ENCODE results near the gene FGFR2.

FGFR2 gene

DNA sequence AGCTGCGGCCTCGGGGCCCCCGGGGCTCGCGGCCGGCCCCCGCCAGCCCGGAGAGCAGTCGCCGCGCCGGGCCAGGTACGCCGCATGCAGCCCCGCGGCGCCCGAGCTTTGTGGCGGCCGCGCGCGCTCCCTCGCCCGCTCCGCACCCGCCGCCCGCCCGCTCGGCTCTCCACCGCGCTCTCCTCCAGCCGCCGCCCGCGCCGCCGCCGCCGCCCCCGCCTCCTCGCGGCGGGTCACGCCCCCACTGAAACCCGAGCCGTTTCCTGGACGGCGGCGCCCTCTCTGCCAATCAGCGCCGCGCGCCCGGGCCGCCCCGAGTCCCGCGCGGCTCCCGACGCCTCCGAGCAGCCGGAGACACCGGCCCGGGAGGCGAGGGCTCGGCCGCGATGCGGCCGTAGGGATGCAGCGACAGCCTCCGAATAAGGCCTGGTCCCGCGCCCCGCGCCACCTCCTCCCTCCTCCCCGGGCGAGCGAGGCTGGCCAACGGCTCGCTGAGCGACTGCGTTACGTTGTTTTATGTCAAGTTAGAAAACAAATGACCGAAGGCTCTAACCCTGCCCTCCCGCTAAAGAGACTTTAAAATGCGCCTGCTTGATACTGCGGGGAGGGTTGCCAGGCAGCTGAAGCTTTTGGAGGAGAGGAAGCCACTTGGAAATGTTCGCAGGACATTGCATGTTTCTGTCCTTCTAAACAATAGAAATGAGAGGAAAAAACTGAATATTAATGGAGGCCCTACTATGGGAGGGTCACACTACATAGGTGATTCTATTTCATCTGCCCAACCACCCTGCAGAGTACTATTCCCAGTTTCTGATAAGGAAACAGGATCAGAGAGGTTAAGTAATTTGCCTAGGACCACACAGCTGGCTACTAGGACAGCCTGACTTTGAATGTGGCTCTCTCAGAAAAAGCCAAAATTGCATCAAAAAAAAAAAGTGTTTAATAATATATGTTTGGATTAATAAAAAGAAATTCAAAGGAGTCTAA is at the start of gene FGFR2:
FGFR2 (minus strand) TSS at position 182 of the 987 bp plus-strand sequence. CDS start 4,627 bp downstream, outside the sequence.
- DNase-seq = peak; percentile 16 to 89

DNA sequence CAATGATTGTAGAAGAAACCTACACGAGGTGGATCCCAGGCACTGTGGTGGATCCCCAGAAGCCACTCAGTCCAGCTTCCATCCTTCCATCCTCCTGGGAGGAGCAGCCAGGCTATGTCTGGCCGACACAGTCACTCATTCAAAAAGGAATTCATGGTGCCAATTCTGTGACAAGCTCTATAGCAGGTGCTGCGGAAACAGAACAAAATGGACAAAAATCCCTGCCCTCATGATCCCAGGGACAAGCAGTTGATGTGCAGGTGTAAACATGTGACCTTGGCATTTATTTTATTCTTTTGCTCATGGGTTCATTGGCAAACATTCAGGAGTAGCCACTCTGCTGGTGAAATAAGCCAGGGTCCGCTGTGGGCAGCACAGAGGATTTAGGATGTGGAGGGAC is 49.2 kb upstream of the FGFR2 start:
- no peak for DNase-seq

DNA sequence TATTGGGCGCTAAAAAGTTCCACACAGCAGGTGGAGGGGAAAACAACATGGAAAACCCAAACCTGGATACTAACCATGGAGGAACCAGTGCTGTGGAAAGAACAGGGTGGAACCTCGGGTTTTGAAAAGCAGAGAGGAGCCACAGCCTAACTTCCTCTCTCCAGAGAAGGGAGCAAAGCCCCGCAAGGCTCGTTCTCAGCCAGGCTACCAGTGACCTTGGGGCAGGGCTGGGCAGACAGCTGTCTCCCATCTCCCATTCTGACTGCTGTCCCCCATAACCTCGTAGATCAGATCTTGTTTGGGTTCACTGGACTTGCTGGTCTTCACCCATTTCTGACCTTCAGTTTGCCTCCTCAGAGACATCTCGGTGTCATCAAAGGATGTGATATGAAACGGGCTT is 47.5 kb upstream of the FGFR2 start:
- DNase-seq = no peak

DNA sequence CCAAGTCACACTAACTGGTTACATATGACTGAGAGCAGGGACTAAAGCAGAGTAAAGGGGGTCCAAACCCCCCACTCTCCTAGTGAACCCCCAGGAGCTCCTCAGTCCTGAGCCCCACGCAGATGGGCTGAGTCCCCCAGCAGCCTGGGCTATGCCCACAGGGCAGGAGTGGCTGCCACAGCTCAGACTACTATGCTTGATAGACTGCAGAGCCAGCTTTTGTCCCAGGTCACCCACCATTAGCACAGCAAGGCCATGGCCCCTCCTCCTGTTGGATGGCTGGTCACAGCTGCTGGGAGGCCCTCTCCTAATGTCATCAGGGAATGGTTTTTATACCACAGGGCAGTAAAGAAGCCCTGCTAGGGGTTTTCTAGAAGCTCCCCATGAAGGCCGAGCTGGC is 46.3 kb upstream of the FGFR2 start:
- DNase-seq = no peak

DNA sequence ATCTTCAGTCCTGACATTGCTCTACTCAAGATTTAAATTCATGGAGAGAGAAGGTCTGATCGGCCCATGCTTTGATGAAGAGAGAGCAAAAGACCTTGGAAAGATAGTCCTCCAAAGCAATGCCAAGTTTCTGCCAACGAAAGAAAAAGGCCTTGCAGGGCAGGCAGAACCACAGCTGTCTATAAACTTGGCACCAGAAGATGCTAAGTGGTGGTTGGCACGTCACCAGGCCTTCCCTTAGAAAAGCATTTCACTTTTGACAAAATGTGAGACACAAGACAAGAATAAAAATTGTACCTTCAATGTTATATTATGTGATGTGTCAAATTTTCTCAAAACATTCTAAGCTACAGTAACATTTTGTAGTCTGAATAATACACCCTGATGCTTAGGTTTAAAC is 42.0 kb upstream of the FGFR2 start:
- no peak for DNase-seq

DNA sequence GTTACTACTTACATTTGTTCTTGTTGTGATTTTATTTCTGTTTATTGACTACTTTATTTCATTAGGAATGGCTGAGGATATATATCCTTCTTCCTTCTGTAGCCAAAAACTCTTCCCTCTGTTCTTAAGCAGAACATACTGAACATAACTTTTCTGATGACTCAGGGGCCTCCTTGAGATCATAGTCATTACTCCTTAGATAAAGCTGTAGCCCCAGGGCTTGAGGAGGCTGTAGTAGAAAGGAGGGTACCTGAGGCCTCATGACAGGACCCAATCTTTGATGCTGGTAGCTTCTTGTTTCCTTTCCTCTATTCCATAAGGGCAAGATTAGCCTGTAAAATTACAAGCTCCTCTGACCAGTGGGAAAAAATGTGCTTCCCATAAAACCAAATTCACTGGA is 41.2 kb upstream of the FGFR2 start:
- DNase-seq = no peak

DNA sequence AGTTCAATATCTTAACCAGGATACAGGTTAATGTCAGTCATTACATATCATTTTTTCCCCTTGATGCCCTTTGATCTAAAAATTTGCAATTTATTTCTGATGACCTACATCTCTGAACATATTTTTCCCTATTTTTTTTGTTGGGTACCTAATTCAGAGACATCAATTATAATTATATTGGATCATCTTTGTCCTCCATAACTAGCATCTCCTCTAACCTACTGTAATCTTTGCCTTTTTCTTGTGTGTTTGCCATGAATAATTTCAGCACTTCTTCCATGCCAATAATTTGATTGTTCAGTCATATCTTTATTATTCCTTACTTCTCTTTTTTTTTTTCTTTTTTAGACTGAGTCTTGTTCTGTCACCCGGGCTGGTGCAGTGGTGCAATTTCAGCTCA is 39.2 kb upstream of the FGFR2 start:
- no peak for DNase-seq

DNA sequence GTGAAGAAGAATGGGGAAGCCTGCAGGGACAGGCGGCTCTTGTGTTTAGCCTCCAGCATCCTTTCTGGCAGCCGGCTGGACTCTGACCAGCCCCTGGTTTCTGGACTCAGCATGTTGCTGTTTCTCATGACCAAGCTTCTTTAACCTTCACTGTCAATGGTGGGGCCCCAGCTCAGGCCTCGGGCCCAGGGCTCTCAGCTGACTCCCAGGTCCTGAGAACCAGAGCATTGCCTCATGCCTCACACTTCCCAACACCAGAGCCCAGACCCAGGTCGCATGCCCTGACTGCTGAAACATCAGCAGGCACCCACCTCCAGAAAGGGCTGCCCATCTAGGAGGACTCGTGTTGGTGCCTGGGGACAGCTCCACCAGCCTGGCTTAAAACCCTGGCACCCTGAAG is 34.8 kb upstream of the FGFR2 start:
- DNase-seq = no peak

DNA sequence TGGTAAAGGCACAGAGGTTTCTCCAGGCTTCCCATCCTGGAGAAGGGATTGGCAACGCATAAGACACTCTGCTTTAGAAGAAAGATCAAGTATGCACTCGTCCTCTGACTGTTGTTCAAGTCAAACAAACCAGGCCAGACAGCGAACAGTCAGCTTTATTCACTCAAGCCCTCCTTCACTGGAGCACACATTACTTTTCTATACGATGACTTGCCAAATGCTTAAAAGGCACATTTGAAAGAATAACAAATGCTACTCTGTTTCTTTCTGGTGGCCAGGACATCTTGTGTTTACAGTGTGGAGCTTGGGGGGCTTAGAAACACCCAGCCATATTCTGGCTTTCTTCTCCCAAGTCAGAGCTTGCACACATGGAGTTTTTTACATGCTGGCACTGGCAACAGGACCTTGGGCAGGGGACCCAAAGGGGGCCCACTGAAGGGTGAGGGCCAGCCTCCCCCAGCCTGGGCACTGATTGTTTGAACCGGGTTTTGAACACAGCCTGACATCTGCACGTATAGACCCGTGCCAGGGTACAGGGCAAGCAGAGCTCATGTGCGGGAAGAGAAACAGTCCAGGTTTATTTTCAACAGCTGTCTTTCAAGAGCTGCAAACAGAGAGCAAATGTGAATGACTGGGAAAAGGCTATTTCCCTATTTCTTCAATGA is 33.3 kb upstream of the FGFR2 start:
- no peak for DNase-seq

DNA sequence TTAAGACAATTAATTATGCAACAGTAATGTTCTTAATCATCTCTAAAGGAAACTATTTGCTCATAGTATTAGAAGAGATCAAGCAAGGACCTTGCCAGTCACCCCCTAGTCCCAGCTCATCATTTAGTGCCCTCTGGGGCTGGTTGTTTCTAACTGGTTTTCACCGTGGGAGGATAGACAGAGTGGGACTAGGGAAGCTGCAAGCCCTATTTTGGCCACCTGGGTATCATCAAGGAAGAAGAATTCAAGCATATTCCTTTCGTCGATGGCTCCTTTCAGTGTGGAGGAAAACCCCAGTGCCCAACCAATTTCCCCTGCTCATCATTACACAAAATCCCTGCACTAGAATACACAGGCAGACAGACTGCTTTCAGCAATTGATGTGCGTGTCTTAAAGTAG is 30.6 kb upstream of the FGFR2 start:
- DNase-seq = no peak

DNA sequence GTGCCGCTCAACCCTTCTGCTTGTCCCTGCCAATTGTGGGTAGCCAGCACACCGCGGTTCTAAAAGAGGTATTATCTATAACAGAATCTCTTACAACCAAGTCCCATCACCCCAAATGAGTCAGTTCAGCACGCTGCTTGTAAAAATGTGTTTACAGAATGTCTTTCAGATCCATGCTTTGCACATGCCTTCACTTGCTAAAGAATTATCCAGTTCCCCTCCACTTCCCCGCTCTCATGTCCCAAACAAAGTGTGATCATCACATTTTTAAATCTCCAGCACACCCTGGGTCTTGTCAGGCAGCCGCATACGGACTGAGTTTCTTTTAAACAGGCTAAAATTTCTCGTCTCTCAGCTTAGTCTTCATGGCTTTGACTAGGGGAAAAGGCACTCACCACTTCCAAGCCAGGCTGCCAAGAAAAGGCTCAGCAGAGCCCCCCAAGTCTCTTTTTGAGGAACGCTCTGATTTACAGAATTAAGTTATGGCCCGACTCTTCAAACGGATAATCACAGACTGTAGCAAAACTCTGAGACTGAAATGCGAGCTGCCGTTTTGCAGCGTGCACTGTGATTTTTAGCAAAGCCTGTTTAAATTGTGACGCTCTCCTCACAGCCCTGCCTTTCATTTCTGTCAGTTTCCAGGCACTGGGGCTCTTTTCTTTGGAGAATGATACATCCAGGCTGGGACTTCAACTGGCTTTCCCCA is 29.8 kb upstream of the FGFR2 start:
- no peak for DNase-seq

DNA sequence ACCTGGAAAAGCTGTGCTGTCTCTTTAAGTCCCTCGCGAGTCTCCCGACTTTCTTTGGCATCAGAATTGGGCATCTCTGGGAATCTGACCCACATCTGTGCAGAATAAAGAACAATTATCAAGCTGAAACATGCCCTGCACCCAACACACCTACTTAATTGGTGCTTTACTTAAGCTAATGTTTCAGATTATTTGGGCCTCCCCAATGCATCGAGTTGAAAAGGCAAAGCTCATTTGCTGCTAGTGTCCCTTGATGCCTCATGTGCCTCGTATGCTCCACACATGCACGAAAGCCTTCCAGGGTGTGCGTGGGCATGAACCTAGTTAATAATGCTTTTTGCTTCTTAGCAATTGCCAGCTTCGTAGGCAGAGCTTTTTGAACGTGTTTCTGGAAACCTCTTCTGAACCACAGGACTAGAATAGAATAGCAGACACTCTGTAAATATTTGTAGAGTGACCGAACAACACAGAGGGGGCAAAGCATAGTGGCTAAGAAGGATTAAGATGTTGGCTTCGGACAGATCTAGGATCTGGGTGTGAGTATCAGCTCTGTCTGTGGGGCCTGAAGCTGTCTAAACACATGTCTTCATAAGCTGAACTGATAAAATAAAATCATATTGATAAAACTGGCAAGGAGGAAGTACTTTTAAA is 26.7 kb upstream of the FGFR2 start:
- DNase-seq = no peak

DNA sequence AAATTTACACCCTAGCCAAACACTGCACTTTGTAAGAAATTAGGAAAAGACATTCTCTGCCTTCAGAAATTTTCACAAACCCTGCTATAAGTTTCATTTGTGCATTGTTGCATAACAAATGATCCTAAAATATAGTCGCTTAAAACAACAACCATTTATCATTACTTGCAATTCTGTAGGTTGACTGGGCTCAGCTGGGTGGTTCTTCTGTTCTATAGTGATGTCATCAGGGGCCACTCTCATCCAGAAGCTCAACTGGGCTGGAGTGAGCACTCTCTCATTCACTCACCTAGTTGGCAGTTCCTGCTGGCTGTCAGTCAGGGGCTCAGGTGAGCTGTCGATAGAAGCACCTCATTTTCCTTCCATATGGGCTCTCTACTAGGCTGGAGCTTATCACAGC is 20.7 kb upstream of the FGFR2 start:
- DNase-seq = no peak

DNA sequence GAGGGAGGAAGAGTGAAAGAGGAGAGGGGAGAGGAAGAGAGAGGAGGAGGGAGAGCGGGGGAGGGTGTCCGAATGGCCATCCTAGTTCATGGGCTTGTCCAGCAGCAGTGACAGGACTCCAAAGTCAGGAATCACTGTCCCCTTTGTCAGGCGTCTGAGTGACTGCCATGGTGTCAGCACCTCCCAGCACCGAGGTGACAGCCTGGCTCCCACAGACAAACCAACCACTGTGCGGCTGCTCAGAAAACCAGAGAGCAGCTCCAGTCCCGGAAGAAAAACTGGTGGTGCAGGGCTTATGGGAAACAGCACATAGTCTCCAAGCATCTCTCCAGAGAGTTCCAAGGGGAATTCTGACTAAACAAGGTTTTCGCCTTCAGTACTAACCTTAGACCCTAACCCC is 18.9 kb upstream of the FGFR2 start:
- DNase-seq = no peak

DNA sequence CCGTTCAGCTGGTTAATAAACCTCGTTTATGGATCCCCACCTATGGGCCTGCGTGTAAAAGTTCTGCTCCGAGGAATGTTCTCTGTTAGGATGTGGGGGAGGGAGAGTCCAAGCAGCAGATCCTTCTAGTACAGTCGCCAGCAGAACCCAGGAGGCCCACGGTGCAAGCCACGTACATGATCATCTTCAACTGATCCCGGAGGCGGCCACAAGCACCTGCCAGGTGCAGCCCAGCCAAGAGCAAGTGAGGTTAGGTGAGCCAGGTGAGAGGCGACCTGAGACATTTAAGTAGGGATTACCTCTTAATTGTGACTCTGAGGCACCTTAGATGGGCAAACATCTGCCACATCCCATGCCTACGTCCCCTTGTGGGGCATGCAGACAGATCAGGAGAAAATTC is 18.0 kb upstream of the FGFR2 start:
- DNase-seq = no peak

DNA sequence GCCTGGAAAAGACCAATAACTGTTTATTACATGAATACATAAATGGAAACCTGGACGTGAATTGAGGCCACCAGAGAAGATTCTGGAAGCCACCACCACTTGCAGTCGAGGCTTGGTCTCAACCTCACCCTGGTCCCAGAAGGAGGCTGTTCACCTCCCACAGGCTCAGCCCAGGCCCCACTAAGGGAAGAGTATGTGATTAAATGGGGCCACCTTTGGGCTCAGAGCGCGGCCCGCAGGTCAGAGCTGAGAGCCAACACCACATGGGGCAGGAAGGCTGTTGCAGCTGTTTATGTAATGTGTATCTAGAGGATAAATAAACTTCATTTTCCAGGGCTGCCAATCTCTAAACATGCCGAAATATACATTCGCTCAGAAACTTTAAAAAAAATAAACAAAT is 17.6 kb upstream of the FGFR2 start:
- DNase-seq = no peak

DNA sequence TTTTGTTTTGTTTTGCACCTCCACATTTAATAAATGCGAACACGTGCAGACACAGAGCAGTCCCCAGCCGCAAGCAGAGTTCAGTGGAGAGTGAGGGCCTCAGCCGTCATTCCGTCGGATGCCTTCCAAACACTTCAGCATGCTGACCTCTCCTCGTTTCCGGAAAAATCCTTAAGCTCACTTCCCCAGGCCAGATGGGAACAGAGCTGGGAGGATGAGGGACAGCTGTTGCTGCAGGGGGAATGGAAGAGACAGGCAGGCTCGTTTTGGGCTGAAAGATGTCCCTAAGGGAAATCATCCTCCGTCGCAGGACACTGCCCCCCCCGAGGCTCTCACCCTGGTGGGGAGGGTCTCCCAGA is 17.2 kb upstream of the FGFR2 start:
- no peak for DNase-seq

DNA sequence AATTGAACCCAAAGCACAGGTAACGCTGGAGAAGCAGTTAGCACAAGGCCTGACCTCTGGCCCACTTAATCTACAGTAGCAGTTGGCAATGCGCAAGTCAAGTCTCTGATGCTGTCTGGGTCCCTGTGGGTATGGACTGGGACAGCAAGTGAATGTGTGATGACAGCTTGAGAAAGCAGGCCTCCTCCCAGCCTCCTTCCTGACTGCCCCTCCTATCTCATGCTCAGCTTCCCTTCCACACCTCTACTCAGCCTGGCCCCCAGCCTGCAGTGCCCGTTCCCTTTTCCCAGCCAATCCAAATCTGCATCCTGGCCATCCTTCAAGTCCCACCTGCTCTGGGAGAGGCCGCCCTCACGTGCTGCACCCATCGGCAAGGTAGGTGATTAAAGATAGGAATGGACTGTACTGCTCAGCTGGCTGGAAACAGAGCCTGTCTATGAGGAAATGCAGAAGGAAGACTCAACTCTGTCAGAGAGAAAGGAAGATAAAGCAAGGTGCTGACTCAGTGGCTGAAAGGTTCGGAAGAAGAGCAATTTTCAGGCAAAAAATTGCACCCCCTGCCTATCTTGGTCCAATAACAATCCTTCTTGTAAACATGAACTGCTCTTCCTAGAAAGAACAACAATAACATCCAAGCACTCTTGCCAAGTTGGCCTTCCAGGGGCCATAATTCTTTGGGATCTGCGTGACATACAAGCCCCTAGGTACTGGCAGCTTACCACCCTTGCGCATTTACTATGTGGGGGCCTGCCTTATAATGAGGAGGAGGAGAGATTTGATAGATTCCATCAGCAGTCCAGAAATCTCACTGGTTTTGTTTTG is 16.6 kb upstream of the FGFR2 start:
- no peak for DNase-seq

DNA sequence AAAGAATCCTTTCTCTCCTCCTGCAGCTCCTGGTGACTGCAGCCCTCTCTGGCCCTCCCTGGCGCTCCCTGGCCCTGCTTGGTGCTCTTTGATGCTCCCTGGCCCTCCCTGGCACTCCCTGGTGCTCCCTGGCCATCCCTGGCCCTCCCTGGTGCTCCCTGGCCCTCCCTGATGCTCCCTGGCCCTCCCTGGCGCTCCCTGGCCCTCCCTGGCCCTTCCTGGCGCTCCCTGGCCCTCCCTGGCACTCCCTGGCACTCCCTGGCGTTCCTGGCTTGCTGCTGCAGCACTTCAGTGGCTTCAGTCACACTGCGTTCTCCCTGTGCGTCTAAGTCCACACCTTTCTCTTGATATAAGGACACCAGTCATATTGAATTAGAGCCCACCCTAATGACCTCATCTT is 15.2 kb upstream of the FGFR2 start:
- DNase-seq = no peak

DNA sequence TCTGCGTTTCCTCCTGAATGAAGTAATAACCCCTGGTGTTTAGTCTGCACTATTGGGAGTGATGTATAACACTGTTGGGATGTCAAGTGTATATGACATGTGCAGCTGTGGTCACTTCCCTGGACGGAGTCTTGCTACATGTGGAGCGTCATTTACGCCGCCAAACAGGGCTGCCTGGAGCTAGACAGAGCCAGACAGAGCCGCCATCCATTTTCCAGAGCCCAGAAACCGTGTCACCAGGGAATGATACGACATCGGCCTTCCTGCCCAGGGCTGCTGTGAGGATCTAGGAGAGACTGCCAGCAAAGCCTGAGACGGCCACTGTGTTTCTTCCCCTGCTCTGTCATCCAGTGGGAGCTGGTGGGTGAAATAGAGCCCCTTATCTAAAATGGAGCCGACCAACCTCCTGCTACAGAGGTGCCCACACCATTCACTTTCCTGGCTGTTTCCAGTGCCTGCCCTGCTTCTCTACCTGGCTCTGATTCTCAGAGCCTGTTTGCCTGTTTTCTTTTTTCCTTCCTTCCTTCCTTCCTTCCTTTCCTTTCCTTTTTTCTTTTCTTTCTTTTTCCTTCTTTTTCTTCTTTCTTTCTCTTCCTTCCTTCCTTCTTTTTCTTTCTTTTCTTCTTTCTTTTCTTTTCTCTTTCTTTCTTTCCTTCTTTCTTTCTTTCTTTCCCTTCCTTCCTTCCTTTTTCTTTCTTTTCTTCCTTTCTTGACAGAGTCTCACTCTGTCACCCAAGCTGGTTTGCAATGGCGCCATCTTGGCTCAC is 13.3 kb upstream of the FGFR2 start:
- DNase-seq = no peak

DNA sequence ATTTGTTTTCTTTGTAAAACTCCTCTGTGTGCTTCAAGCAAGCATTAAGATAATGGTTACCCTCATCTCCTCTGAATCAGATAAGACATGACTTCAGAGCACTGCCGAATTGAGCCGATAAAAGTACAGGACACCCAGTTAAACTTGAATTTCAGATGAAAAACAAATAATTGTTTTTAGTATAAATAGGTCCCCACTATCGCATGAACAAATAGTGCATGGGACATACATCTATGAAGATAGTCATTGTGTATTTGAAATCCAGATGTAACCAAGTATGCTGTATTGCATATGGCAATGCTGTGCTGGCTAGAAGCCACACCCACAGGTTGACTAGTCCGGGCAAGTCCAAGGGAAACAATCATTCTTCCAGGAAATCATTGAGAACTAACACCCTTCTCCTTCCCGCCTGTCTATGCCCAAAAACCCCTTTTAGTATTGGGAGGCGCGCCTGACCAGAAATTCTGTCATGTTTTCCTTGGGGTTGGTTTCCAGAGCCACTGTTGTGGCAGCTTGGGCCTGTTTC is 12.6 kb upstream of the FGFR2 start:
- DNase-seq = no peak
